GM12875 (cell line): ENCODE measurements around the gene EXOC6.

Experiments used
- H3K4me3 ChIP-seq: one replicate; pipeline ENCODE4 v1.5.1; 2011; ENCODE audit warnings: low read depth, low read length, control low read depth
- CTCF ChIP-seq: IDR thresholded peaks from 2 replicates; pipeline ENCODE4 v1.5.1; 2011; ENCODE audit warnings: low read depth, mild to moderate bottlenecking, control low read depth, inconsistent platforms, low read length, moderate library complexity, borderline replicate concordance; ENCODE audit not compliant: insufficient read depth

The EXOC6 gene

DNA sequence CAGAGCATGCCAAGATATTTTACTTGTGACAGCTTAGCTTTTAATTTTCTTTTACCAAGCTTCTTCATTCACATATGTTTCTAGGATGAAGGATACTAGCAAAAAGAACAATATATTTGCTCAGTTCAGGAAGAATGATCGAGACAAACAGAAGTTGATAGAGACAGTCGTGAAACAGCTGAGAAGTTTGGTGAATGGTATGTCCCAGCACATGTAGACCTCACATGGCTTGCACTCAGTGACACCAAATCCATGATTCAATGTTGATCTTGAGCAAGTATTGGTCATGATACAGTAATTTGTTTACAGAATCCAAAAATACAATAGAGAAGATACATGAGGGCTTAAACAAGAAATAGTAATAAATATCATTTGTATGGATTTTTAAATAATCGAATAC lies 209.8 kb downstream of the EXOC6 start:
- no peak for TF ChIP-seq CTCF
- H3K4me3 ChIP-seq, result no peak overlapping the region

GRCh38 chr10:93059975-93060886 lies 211.9 kb downstream of the EXOC6 start, which contains the start of gene CYP26C1:
TSS of gene CYP26C1 (plus strand) at chr10:93060798. CDS start at chr10:93061264, 466 bp downstream.
- no peak within 1 kb of the TSS for H3K4me3 ChIP-seq
- TF ChIP-seq CTCF, result no peak

GRCh38 chr10:93060887-93061593 lies 212.7 kb downstream of the EXOC6 start:
- no peak for TF ChIP-seq CTCF
- no peak overlapping the region for H3K4me3 ChIP-seq

GRCh38 chr10:93061594-93062513 lies 213.5 kb downstream of the EXOC6 start:
- peak overlapping the region; percentile 55 for H3K4me3 ChIP-seq
- no peak for TF ChIP-seq CTCF

- TF ChIP-seq CTCF, result peak; percentile 89
- H3K4me3 ChIP-seq, result peak overlapping the region; percentile 55
Measured at GRCh38 chr10:93062514-93063143, 214.3 kb downstream of the EXOC6 start.
